ENCODE measurements around the gene COP1. TPM values are rescaled to one million over a fixed set of nuclear protein-coding genes. Genes with fewer than 3 reads are reported as not detected.

COP1 gene
- total RNA-seq, 1 experiment from 2014 or later = 71.0 TPM

DNA sequence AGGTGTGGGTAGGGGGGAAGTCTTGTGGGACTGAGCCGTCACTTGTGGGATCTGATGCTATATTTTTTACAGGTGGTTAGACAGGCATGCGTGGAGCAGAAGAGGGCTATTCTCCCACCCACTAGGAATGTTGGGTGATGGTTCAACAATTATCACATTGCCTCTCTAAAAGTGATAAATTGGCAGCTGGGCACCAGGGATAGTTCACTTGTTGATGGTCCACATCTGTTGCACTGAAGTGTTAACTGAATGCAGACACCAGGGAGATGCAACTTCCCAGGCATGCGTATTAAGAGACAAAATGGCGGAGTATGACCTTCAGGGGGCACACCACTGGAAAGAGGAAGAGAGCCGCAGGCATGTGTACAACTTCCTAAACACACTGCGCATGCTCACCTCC, 270.4 kb downstream of the COP1 start:
- Histone ChIP-seq H3K4me3 (ENCODE audit: low read length) (no peak overlapping the region), H3K27me3 (ENCODE audit: low read length) (no peaks in the 10 kb centered on the region), H3K79me2 (ENCODE audit: low read length) (no peaks in the 10 kb centered on the region), H4K20me1 (ENCODE audit: insufficient read depth, low read depth, low read length) (no peaks in the 10 kb centered on the region), H3K9me3 (ENCODE audit: low read length) (no peaks in the 10 kb centered on the region), H3K27ac (ENCODE audit: low read length) (no peak overlapping the region), H2AFZ (ENCODE audit: low read length) (no peak overlapping the region), H3K9me2 (replicated peaks; ENCODE audit: insufficient read depth, low read length) (no peaks in the 10 kb centered on the region), H3K36me3 (ENCODE audit: insufficient read depth, low read length) (peaks cover 23% of the 10 kb centered on the region; the same call in 1 of the 2 replicates), H3K4me2 (ENCODE audit: low read depth, low read length, poor library complexity, severe bottlenecking) (no peak overlapping the region), H3K9ac (ENCODE audit: low read length) (no peak overlapping the region), H3K4me1 (ENCODE audit: low read length) (no peaks in the 10 kb centered on the region)
- no peak for DNase-seq

DNA sequence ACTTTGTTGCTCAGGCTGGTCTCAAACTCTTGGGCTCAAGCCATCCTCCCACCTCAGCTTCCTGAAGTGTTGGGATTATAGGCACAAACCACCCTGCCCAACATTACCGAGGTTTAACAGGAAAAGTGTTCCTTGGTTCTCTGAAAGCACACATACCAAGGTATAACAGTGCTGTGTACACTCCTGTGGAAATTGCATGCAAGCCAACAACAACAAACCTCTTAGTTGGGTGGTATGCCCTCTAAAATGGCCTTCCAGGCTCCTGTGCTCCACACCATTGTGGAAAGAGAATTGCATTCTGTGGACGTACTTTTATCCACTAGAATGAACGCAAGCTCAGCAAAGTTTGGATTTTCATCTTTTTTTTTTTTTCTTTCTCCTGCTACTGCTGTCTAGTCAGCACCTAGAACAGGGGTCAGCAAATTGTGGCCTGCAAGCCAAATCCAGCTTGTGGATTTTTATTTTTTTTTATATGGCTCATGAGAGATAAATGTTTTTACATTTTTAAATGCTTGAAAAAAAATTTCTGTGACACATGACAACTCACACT, 271.4 kb downstream of the COP1 start:
- no peak overlapping the region for H3K27ac ChIP-seq (ENCODE audit: low read length)
- no peak for DNase-seq
- no peak overlapping the region for H3K9ac ChIP-seq (ENCODE audit: low read length)

DNA sequence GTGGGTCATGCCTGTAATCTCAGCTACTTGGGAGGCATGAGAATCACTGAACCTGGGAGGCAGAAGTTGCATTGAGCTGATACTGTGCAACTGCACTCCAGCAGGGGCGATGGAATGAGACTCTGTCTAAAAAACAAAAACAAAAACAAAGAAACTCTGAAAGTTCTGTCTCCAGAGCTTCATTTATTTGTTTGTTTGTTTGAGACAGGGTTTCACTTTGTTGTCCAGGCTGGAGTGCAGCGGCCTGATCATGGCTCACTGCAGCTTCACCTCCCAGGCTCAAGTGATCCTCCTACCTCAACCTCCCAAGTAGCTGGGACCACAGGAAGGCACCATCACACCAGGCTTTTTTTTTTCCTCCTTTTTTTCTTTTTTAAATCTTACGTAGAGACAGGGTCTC, 271.9 kb downstream of the COP1 start:
- Histone ChIP-seq H3K27me3 (ENCODE audit: low read length) (no peaks in the 10 kb centered on the region), H3K27ac (ENCODE audit: low read length) (no peak overlapping the region), H3K9ac (ENCODE audit: low read length) (no peak overlapping the region), H4K20me1 (ENCODE audit: insufficient read depth, low read depth, low read length) (no peaks in the 10 kb centered on the region), H3K9me2 (replicated peaks; ENCODE audit: insufficient read depth, low read length) (no peaks in the 10 kb centered on the region), H2AFZ (ENCODE audit: low read length) (no peak overlapping the region), H3K4me1 (ENCODE audit: low read length) (no peaks in the 10 kb centered on the region), H3K79me2 (ENCODE audit: low read length) (no peaks in the 10 kb centered on the region), H3K36me3 (ENCODE audit: insufficient read depth, low read length) (peaks cover 13% of the 10 kb centered on the region; the same call in 1 of the 2 replicates), H3K4me3 (ENCODE audit: low read length) (no peak overlapping the region), H3K9me3 (ENCODE audit: low read length) (no peaks in the 10 kb centered on the region), H3K4me2 (ENCODE audit: low read depth, low read length, poor library complexity, severe bottlenecking) (no peak overlapping the region)
- DNase-seq = no peak

More for the DNA sequence above, 271.4 kb downstream of the COP1 start:
- no peaks in the 10 kb centered on the region for H3K4me1 ChIP-seq (ENCODE audit: low read length)
- no peak overlapping the region for H2AFZ ChIP-seq (ENCODE audit: low read length)
- no peaks in the 10 kb centered on the region for H3K9me3 ChIP-seq (ENCODE audit: low read length)
- H3K27me3 ChIP-seq (ENCODE audit: low read length) = no peaks in the 10 kb centered on the region
- H3K79me2 ChIP-seq (ENCODE audit: low read length) = no peaks in the 10 kb centered on the region
- H4K20me1 ChIP-seq (ENCODE audit: insufficient read depth, low read depth, low read length) = no peaks in the 10 kb centered on the region
- H3K4me2 ChIP-seq (ENCODE audit: low read depth, low read length, poor library complexity, severe bottlenecking) = no peak overlapping the region
- peaks cover 16% of the 10 kb centered on the region; the same call in 1 of the 2 replicates for H3K36me3 ChIP-seq (ENCODE audit: insufficient read depth, low read length)
- no peaks in the 10 kb centered on the region for H3K9me2 ChIP-seq (replicated peaks; ENCODE audit: insufficient read depth, low read length)
- H3K4me3 ChIP-seq (ENCODE audit: low read length) = no peak overlapping the region

DNA sequence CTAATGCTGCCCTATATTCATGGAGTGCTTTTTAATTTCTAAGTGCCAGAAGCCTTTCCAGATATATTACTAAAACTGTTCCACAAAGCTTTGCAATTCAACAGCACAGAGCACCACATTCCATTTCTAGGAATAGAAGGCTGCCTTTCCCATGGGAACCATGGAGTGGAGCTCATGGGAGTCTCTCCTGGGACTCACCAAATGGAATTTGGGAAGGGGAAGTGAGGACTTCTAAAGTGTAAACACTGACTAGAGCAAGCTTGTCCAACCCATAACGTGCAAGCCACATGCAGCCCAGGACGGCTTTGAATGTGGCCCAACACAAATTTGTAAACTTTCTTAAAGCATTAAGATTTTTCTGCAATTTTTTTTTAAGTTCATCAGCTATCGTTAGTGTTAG, 273.3 kb downstream of the COP1 start:
- no peak overlapping the region for H2AFZ ChIP-seq (ENCODE audit: low read length)
- H3K9me2 ChIP-seq (replicated peaks; ENCODE audit: insufficient read depth, low read length) = no peaks in the 10 kb centered on the region
- H3K79me2 ChIP-seq (ENCODE audit: low read length) = no peaks in the 10 kb centered on the region
- no peak overlapping the region for H3K4me2 ChIP-seq (ENCODE audit: low read depth, low read length, poor library complexity, severe bottlenecking)
- H3K9ac ChIP-seq (ENCODE audit: low read length) = no peak overlapping the region
- no peak for DNase-seq
- peaks cover 12% of the 10 kb centered on the region; the same call in 1 of the 2 replicates for H3K36me3 ChIP-seq (ENCODE audit: insufficient read depth, low read length)
- H3K4me1 ChIP-seq (ENCODE audit: low read length) = no peaks in the 10 kb centered on the region
- H3K4me3 ChIP-seq (ENCODE audit: low read length) = no peak overlapping the region
- no peak overlapping the region for H3K27ac ChIP-seq (ENCODE audit: low read length)
- no peaks in the 10 kb centered on the region for H4K20me1 ChIP-seq (ENCODE audit: insufficient read depth, low read depth, low read length)
- no peaks in the 10 kb centered on the region for H3K9me3 ChIP-seq (ENCODE audit: low read length)
- H3K27me3 ChIP-seq (ENCODE audit: low read length) = no peaks in the 10 kb centered on the region

DNA sequence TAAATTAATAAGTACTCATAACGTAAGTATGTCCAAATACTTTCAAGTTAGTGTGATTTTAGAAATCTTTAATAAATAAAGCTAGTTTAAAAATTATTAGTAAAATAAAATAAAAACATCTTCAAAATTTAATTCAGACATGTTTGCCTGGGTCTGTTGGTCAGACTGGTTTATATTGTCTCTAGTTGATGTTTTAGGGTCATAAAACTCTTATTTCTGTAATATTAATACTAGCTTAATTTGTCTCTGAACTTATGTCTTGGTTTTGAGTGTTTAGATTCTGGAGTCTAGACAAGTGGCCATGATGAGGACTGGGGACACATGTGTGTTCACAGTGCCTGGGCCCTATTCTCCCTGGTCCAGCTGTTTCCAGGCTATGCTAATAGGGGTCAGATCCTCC, 279.1 kb downstream of the COP1 start:
- H4K20me1 ChIP-seq (ENCODE audit: insufficient read depth, low read depth, low read length) = no peaks in the 10 kb centered on the region

DNA sequence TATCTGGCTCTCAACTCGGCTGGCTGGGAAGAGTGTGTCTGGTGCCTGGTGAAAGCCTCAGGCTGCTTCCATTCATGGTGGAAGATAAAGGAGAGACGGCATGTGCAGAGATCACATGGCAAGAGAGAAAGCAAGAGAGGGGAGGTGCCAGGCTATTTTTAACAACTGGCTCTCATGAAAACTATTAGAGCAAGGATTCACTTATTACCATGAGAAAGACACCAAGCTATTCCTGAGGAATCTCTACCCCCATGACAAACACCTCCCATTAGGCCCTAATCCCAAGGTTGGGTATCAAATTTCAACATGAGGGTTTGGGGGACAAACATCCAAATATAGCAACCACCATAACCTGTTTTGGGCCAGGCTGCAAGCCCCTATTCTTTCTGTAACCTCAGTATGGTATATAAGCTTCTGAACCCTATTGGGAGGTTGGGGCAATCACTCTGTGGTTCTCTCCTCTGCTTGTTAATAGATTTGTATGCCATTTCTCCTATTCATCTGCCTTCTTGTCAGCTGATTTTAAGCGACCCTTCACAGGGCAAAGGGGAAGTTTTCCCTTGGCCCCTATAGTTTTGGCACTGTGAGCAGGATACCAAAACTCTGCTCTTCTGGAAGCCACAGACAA, 284.7 kb downstream of the COP1 start:
- Histone ChIP-seq H3K79me2 (ENCODE audit: low read length) (no peaks in the 10 kb centered on the region; the same call in 1 of the 2 replicates), H3K4me2 (ENCODE audit: low read depth, low read length, poor library complexity, severe bottlenecking) (no peak overlapping the region), H2AFZ (ENCODE audit: low read length) (no peak overlapping the region), H3K27me3 (ENCODE audit: low read length) (no peaks in the 10 kb centered on the region), H3K9me2 (replicated peaks; ENCODE audit: insufficient read depth, low read length) (no peaks in the 10 kb centered on the region), H3K27ac (ENCODE audit: low read length) (no peak overlapping the region), H3K9me3 (ENCODE audit: low read length) (no peaks in the 10 kb centered on the region), H3K4me3 (ENCODE audit: low read length) (no peak overlapping the region), H3K4me1 (ENCODE audit: low read length) (no peaks in the 10 kb centered on the region), H3K36me3 (ENCODE audit: insufficient read depth, low read length) (peaks cover under 1% of the 10 kb centered on the region; the same call in 1 of the 2 replicates), H4K20me1 (ENCODE audit: insufficient read depth, low read depth, low read length) (no peaks in the 10 kb centered on the region), H3K9ac (ENCODE audit: low read length) (no peak overlapping the region)
- DNase-seq = no peak

More for the DNA sequence above, 279.1 kb downstream of the COP1 start:
- Histone ChIP-seq H3K79me2 (ENCODE audit: low read length) (no peaks in the 10 kb centered on the region), H3K9me2 (replicated peaks; ENCODE audit: insufficient read depth, low read length) (no peaks in the 10 kb centered on the region), H3K27ac (ENCODE audit: low read length) (no peak overlapping the region), H3K36me3 (ENCODE audit: insufficient read depth, low read length) (peaks cover 7% of the 10 kb centered on the region; the same call in 1 of the 2 replicates), H3K4me3 (ENCODE audit: low read length) (no peak overlapping the region), H3K27me3 (ENCODE audit: low read length) (no peaks in the 10 kb centered on the region), H3K4me2 (ENCODE audit: low read depth, low read length, poor library complexity, severe bottlenecking) (no peak overlapping the region), H2AFZ (ENCODE audit: low read length) (no peak overlapping the region), H3K4me1 (ENCODE audit: low read length) (no peaks in the 10 kb centered on the region), H3K9ac (ENCODE audit: low read length) (no peak overlapping the region), H3K9me3 (ENCODE audit: low read length) (no peaks in the 10 kb centered on the region)
- no peak for DNase-seq

DNA sequence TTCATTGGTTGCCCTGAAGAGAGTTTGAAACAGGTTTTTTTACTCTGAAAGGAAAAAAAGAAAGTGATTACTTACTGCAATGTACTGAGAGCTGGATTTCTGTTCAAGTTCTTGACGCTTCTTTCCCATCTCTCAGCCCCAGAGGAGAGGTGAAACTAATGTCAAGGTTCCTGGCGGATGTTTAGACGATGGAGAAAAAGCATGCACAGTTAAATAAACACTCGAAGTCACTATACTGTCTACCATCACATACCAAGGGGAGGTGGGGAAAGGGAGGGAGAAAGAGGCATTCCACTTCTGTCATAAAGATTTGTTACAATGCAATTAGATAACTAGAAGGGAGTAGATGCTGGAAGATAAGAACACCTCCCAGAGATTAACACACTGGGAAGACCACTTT, 286.7 kb downstream of the COP1 start:
- no peaks in the 10 kb centered on the region for H3K9me2 ChIP-seq (replicated peaks; ENCODE audit: insufficient read depth, low read length)
- DNase-seq = no peak
- H2AFZ ChIP-seq (ENCODE audit: low read length) = no peak overlapping the region
- H3K4me1 ChIP-seq (ENCODE audit: low read length) = no peaks in the 10 kb centered on the region
- H3K36me3 ChIP-seq (ENCODE audit: insufficient read depth, low read length) = peaks cover 3% of the 10 kb centered on the region; the same call in 1 of the 2 replicates
- no peak overlapping the region for H3K4me3 ChIP-seq (ENCODE audit: low read length)
- H3K79me2 ChIP-seq (ENCODE audit: low read length) = no peaks in the 10 kb centered on the region; the same call in 1 of the 2 replicates
- no peak overlapping the region for H3K4me2 ChIP-seq (ENCODE audit: low read depth, low read length, poor library complexity, severe bottlenecking)
- no peaks in the 10 kb centered on the region for H4K20me1 ChIP-seq (ENCODE audit: insufficient read depth, low read depth, low read length)
- H3K9ac ChIP-seq (ENCODE audit: low read length) = no peak overlapping the region
- H3K27me3 ChIP-seq (ENCODE audit: low read length) = no peaks in the 10 kb centered on the region
- no peaks in the 10 kb centered on the region for H3K9me3 ChIP-seq (ENCODE audit: low read length)
- H3K27ac ChIP-seq (ENCODE audit: low read length) = no peak overlapping the region

DNA sequence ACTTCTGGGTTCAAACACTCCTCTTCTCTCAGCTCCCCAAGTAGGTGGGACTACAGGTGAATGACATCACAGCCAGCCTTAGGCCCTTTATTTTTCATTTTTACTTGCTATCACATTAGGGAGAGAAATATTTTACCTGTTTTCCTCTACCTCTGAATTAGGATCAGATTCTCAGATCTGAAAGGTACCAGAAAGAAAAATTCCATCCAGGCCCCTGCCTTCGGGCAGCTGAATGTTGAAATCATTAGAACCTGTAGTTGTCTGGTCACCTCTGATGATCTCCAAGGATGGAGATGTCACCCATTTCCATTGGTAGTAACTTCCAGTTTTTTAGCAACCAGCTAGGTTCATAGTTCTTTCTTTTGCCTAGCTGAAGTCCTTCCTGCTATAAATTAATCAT, 288.1 kb downstream of the COP1 start:
- Histone ChIP-seq H3K36me3 (ENCODE audit: insufficient read depth, low read length) (peaks cover 11% of the 10 kb centered on the region; the same call in 1 of the 2 replicates), H3K79me2 (ENCODE audit: low read length) (no peaks in the 10 kb centered on the region; the same call in 1 of the 2 replicates), H3K9me2 (replicated peaks; ENCODE audit: insufficient read depth, low read length) (no peaks in the 10 kb centered on the region), H2AFZ (ENCODE audit: low read length) (no peak overlapping the region), H4K20me1 (ENCODE audit: insufficient read depth, low read depth, low read length) (no peaks in the 10 kb centered on the region), H3K27me3 (ENCODE audit: low read length) (no peaks in the 10 kb centered on the region), H3K9ac (ENCODE audit: low read length) (no peak overlapping the region), H3K9me3 (ENCODE audit: low read length) (no peaks in the 10 kb centered on the region), H3K4me3 (ENCODE audit: low read length) (no peak overlapping the region), H3K4me1 (ENCODE audit: low read length) (no peaks in the 10 kb centered on the region), H3K4me2 (ENCODE audit: low read depth, low read length, poor library complexity, severe bottlenecking) (no peak overlapping the region), H3K27ac (ENCODE audit: low read length) (no peak overlapping the region)
- DNase-seq = no peak

All from Karpas-422 (cell line).